GM13976 (cell line): ENCODE data around the gene TAF4.

Experiments
- DNase-seq: peaks from one replicate; pipeline ENCODE4 v3.0.0; 2012; ENCODE audit warnings: low spot score
- CTCF ChIP-seq: IDR thresholded peaks from 2 replicates; pipeline ENCODE4 v1.5.1; 2012; ENCODE audit warnings: borderline replicate concordance, mild to moderate bottlenecking; ENCODE audit not compliant: insufficient read depth; ENCODE audit errors: extremely low read depth, missing control alignments, control extremely low read depth
- in situ Hi-C: fragments of 300-500 bp; cut with MboI; formaldehyde crosslinking; loops from one replicate; pipeline ENCODE4 v1.12.0; 2022; ENCODE audit warnings: low sequenced_read_pairs, mixed read lengths, inconsistent platforms; ENCODE audit not compliant: unreplicated experiment

TAF4 gene

GRCh38 chr20:62011403-62011790 lies 54.3 kb downstream of the TAF4 start:
- no peak for DNase-seq
- in situ Hi-C loops, result loop anchor here (10.0 kb wide), 1 partner anchor 133 kb away; the partner anchor contains the start of genes PSMA7 and SS18L1
- TF ChIP-seq CTCF, result no peak

- DNase-seq, result peak; percentile 86
- peak; percentile 49 for TF ChIP-seq CTCF
- in situ Hi-C loops, result loop anchor here (10.0 kb wide), 1 partner anchor 134 kb away; the partner anchor contains the start of genes PSMA7 and SS18L1
Observed at GRCh38 chr20:62010551-62011402, 54.9 kb downstream of the TAF4 start.

GRCh38 chr20:62009869-62010445 lies 55.7 kb downstream of the TAF4 start:
- no peak for DNase-seq
- in situ Hi-C loops, result loop anchor here (10.0 kb wide), 1 partner anchor 135 kb away; the partner anchor contains the start of genes PSMA7 and SS18L1
- no peak for TF ChIP-seq CTCF

GRCh38 chr20:62009322-62009721 lies 56.4 kb downstream of the TAF4 start:
- in situ Hi-C loops, result no loop called here
- no peak for TF ChIP-seq CTCF

GRCh38 chr20:62008643-62009183 lies 57.0 kb downstream of the TAF4 start:
- no peak for TF ChIP-seq CTCF
- no peak for DNase-seq
- in situ Hi-C loops, result no loop called here

More at GRCh38 chr20:62009322-62009721, 56.4 kb downstream of the TAF4 start:
- no peak for DNase-seq

- no peak for TF ChIP-seq CTCF
- DNase-seq, result no peak
- in situ Hi-C loops, result no loop called here
Observed at GRCh38 chr20:62007127-62007647, 58.5 kb downstream of the TAF4 start.
